LHCN-M2 (cell line): ENCODE results near the gene MMP20. TPM values are rescaled to one million over a fixed set of nuclear protein-coding genes. Genes with fewer than 3 reads are reported as not detected.

ENCODE experiments used
- DNase-seq: peaks from one replicate; pipeline ENCODE4 v3.0.0-alpha.2; 2012; ENCODE audit warnings: low read depth
- total RNA-seq: library from RNA; depleted of rRNA; stranded (reverse); fragments of >200 nt; gene quantifications from 2 replicates; pipeline ENCODE4 v1.2.3, GENCODE V29; 2014

The MMP20 gene
- total RNA-seq, 1 experiment from 2014 or later: not detected

- DNase-seq: peak; percentile 30
These were observed 32.2 kb downstream of the MMP20 start for GRCh38 chr11:102592634-102593581.

GRCh38 chr11:102592131-102592530, 33.0 kb downstream of the MMP20 start:
- DNase-seq: no peak

DNA sequence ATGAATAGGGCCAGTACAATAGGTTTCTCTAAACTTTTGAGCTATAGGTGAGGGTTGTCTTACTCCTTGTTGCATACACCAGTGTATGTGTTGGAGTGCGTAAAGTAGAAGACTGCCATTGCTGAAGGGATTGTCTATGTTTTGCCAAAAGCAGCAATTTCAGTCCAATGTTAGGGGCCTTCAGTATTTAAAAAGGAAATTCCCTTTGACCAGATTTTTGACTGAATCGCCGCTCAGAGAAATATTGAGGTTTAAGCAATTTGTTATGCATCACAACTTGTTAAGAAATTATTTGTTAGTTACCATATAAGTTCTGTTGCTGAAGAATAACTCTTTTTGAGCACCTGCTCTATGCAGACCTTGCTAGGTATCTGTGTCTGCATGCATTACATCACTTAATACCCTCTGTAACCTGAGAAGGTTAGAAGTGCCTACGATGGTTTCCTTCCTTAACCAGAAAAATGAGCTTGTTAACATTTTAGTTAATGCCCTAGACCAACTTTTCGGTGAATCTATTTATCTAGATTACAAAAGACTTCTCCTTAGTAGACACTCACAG, 33.9 kb downstream of the MMP20 start:
- DNase-seq: no peak

DNA sequence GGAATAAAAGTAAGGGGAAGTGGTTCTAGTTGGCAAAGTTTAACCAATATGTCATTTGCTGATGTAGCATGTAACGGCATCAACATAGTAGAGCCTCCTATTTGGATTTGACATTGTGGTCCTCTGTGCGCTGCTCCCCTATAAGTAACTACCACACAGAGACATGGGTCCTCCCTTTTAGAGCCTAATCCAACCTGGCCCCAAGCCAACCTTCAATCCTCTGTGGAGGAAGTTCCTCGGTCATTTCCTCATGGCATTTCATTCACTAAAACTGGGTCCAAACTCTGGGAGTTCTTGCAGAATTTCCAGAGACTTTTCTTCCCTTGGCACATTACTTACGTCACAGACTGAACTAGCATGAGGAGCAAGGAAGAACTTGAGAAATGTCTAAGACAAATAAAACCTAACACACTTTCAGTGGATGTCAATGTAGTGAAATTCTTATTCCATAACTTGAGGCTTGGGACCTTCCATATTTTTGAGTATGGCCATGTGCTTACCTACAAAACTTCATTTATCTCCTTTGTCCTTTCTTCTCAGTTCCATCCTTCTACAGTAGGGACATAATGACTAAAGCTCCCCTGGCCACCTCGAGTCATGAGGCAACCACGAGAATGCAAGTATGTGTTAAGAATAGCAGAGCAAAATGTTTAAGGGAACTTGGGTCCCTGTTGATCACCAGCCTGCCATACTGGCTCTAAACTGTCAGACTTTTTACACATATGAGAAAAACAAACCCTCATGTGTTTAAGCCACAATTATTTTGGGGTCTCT, 34.7 kb downstream of the MMP20 start:
- DNase-seq: no peak

DNA sequence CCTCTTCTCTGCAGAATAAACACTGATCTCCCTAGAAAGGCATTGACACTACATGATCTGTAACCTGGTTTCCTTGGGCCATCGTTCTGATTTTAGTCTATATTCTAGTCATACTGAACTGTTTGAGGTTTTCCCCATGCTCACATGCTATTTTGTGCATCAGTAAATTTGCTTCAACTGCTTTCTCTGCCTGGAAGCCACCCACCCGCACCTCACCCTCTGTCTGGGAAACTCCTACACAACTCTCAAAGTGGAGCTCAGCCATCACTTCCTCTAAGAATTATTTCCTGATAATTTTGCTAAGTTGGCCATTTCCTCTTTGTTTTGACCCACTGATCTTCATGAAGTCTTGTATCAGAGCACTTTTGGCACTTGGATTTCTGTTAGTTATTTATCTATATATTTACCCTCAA, 36.1 kb downstream of the MMP20 start:
- no peak for DNase-seq

- DNase-seq: no peak
These were observed 37.4 kb downstream of the MMP20 start for GRCh38 chr11:102587722-102588121.

GRCh38 chr11:102583141-102583873, 41.8 kb downstream of the MMP20 start:
- DNase-seq: no peak

DNA sequence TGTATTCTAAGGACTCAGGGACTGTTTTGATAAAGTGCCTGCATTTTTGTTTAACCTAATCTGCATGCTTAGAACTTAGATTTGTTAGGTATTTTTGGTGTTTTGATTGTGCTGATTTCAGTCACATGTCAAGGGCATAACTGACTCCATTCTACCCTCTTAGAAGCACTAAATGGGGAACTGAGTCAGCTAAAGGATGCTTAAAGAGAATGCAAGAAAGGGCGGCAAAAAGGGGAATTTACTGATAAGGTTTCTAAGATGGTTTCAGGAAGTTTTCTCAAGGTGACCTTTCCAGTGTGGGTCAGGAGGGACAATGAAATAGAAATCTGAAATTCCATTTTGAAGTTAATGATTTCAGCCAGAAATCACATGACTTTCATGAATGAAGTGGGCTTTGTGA, 43.0 kb downstream of the MMP20 start:
- no peak for DNase-seq

- no peak for DNase-seq
These were observed 44.1 kb downstream of the MMP20 start for GRCh38 chr11:102581066-102581465.

DNA sequence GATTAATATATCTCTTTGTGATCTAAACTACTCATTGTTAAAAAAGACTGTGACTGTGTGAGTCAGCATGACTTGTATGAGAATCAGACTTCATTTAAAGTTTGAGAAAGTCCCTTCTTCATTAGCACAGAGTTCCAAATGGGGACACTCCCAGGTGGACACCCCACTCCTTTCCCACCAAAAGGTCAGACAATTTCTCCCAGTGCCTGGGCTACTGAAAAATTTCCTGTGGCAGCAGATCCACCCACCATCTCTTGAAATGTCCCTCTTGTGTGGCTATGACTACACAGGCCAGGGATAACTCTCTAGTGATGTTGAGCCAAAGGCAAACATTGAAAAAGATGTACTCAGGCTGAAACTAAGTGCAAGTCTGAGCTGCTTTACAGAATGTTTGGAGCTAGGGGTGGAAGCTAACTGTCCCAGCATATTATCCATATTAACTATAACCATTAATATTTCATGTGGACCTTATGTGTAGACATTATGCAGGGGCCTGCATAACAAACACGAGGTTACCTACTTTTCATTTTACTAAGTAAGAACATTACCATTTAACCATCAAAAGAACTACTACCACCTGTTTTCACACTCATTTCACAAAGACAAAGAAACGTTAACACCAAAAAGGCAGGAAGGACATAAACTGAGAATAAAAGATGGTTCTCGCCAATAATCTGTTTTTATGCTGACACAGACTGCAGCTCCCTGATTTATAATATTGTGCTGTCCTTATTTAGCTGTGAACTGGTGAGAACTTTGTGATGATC, 44.8 kb downstream of the MMP20 start:
- no peak for DNase-seq

DNA sequence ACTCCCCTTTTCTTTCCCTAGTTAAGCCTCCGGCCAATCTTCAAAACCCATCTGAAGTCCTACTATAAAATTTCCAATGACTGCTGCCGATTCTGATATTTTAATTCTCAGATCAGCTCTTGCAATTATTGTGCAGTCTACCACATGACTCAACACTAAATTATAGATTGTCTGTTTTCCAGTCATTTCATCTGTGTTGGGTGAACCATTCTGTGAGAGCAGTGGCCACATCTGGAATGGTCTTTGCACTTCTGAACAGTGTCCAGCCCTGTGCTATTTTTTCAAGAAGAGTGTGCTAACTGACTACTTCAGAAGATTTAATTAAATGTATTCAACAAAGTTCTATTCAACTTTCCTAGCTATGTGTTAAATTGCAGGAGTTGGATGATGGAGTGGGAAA, 47.4 kb downstream of the MMP20 start:
- no peak for DNase-seq

DNA sequence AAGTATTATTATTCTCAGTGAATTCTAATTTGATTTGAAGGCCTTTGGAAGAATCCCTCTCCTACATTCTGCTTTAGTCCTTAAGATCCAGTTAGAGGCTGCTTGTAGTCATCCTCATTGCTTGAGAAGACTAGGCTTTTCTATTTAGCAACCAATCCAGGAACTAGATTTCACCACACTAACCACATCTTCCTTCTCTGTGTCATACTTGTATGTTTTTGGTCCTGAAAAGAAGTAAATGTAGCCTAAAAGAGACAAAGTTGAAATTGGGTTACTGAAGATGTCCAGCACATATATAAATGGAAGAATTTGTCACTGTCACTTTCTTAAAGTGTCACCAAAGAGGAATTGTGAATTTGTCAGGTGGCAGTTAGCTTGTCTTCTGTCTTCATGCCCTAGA, 48.0 kb downstream of the MMP20 start:
- DNase-seq: peak; percentile 68

DNA sequence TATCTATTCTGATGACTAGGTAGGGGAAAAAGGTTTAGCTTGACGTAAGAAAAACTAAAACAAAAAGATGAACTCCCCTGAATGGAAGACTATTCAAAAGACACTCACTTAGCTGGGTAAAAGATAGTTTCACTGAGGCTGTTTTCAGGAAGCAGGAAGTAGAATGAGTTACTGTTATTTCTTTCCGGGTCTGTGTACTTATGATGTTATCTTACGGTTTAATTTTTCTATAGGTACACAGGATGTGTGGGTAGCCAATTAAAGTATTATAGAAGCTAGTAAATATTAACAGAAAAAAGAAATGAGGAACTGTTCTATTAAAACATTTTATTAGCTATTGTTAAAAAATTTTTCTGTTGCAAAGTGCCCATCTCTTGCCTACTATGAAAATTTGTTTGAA, 48.8 kb downstream of the MMP20 start:
- no peak for DNase-seq

- DNase-seq: no peak
These were observed 50.1 kb downstream of the MMP20 start for GRCh38 chr11:102575012-102575411.

- peak; percentile 68 for DNase-seq
These were observed 51.3 kb downstream of the MMP20 start for GRCh38 chr11:102573851-102574250.

- no peak for DNase-seq
These were observed 52.4 kb downstream of the MMP20 start for GRCh38 chr11:102572554-102573220.

GRCh38 chr11:102568851-102569250, 56.3 kb downstream of the MMP20 start:
- DNase-seq: no peak

GRCh38 chr11:102566112-102566511, 59.0 kb downstream of the MMP20 start:
- DNase-seq: no peak

- DNase-seq: peak; percentile 82
These were observed 61.0 kb downstream of the MMP20 start for GRCh38 chr11:102564110-102564509.

- DNase-seq: no peak
These were observed 63.5 kb downstream of the MMP20 start for GRCh38 chr11:102561636-102562035.
